Measurements from ENCODE around the gene GFRA3.

Gene GFRA3

DNA sequence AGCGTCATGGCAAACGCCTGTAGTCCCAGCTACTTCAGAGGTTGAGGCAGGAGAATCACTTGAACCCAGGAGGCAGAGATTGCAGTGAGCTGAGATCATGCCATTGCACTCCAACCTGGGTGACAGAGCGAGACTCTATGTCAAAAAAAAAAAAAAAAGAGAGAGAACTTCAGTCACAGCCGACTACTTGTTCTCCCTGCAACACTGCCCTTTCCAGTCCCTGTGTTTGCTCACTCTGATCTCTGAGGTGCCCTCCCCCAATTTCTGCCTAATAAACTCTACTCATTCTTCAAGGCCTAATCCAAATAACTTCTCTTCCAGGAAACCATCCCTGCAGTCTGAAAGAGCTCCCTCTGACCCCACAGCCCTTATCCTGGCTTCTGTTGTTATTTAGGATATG is 28.1 kb downstream of the GFRA3 start:
- DNase-seq (ENCODE audit: low spot score), result no peak

GRCh38 chr5:138245717-138246116 is 28.7 kb downstream of the GFRA3 start:
- DNase-seq (ENCODE audit: low spot score), result no peak

GRCh38 chr5:138243794-138244193 is 30.6 kb downstream of the GFRA3 start:
- DNase-seq (ENCODE audit: low spot score), result no peak

- DNase-seq (ENCODE audit: low spot score), result no peak
These were observed 32.5 kb downstream of the GFRA3 start for GRCh38 chr5:138241688-138242571.

GRCh38 chr5:138240650-138241385 is 33.6 kb downstream of the GFRA3 start:
- DNase-seq (ENCODE audit: low spot score), result no peak

- no peak for DNase-seq (ENCODE audit: low spot score)
These were observed 36.4 kb downstream of the GFRA3 start for GRCh38 chr5:138238034-138238433.

GRCh38 chr5:138234651-138235050 is 39.8 kb downstream of the GFRA3 start:
- DNase-seq (ENCODE audit: low spot score), result no peak

DNA sequence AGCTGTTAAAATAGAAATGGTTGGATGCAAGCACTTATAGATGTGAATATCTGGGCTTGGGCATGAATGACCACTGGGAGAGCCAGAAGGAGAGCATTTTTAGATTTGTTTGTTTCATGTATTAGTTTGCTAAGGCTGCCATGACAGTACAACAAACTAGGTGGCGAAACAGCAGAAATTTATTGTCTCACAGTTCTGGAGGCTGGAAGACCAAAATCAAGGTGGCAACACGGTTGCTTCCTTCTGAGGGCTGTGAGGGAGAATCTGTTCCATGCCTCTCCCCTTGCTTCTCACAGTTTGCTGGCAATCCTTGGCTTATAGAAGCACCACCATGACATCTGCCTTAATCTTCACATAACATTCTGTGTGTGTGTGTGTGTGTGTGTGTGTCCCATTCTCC is 41.1 kb downstream of the GFRA3 start:
- DNase-seq (ENCODE audit: low spot score), result no peak

- no peak for DNase-seq (ENCODE audit: low spot score)
These were observed 43.3 kb downstream of the GFRA3 start for GRCh38 chr5:138230981-138231589.

- peak; percentile 23 for DNase-seq (ENCODE audit: low spot score)
These were observed 44.2 kb downstream of the GFRA3 start for GRCh38 chr5:138230261-138230660.

- no peak for DNase-seq (ENCODE audit: low spot score)
These were observed 45.0 kb downstream of the GFRA3 start for GRCh38 chr5:138229387-138229786.

DNA sequence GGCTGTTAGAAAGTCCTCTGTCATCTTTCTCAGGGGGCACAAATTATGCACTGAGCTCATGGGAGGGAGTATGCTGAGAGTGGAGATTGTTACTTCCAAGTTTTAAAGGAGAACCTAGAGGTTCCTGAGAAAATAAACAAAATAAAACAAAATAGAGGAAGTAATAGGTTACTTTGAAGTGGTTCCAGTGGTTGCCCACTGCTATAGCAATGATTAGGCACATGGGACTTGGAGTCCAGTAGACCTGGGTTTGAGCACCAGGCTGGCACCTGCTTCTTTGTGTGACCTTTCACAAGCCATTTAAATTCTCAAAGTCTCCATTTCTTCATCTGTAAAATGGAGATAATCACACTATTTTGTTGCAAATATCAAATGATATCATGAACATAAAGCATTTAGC is 47.5 kb downstream of the GFRA3 start:
- DNase-seq (ENCODE audit: low spot score), result no peak

DNA sequence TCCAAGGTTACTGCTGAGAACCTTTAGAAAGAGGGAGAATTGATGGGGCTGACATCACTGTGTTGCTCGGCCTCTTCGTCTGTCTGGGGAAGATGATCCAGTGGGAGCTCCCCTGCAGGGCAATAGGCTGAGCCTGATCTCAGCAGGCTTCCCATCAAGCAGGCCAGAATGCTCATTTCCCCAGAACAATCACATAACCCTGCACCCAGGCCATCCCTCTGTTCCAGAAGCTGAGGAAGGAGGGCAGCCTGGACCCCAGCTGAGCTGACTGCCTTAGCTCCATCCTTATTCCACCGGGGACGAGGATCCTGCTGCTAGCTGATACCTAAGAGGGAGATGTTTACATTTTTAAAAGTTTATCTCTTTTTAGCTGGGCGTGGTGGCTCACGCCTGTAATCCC is 49.7 kb downstream of the GFRA3 start:
- no peak for DNase-seq (ENCODE audit: low spot score)

GRCh38 chr5:138223532-138223931 is 50.9 kb downstream of the GFRA3 start:
- DNase-seq (ENCODE audit: low spot score), result no peak

DNA sequence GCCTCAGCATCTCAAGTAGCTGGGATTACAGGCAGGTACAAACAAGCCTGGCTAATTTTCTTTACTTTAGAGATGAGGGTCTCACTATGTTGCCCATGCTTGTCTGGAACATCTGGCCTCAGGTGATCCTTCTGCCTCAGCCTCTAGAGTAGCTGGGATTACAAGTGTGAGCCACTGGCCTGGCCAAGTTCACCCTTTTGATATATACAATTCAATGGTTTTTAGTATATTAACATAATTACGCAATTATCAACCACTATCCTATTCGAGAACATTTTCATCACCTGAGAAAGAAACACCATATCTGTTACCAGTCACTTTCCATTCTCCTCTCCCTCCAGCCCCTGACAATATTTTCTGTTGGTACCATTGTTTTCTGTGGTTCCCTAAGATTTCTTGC is 57.6 kb downstream of the GFRA3 start:
- no peak for DNase-seq (ENCODE audit: low spot score)

DNA sequence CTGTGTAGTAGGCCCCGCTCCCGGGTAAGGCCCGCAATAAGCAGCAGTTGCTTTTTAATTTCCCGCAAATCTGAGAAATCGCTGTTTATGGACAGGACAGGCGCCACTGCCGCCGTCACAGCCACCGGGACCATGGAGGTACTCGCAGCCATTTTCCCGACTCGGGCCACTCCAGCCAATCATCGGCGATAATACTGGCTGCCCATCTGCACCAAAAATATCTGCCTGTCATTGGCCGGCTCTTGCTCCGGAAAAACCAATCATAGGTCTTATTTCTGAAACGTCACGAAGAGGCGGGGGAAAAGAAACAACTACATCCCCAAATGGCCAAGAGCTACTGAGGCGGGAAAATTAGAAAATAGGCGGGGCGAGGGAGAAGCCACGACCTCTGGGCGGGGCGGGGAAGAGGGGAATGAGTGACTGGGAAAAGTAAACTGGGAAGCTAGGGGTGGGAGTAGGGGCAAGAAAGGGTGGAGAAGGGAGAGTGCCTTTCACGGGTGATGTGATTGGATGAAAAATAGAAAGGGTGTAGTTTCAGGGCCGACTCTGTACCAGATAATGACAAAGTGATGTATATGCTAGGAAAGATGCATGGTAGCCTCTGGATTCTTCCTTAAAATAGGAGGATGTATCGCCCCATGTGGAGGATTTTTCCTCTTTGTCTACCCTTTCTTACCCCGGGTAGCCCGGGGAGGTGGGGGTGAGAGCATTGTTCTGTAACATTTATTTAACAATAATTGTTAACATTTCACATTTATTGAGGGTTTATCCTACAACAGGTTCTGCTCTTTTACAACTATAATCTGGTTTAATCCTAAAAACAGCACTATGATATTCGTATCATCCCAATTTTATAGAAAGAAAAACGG is 61.0 kb downstream of the GFRA3 start, which contains the start of gene CDC23:
TSS of gene CDC23 (minus strand) at position 163 of the 869 bp plus-strand sequence. CDS start at position 152, 11 bp downstream.
- peak; percentile 99 for DNase-seq (ENCODE audit: low spot score)

DNA sequence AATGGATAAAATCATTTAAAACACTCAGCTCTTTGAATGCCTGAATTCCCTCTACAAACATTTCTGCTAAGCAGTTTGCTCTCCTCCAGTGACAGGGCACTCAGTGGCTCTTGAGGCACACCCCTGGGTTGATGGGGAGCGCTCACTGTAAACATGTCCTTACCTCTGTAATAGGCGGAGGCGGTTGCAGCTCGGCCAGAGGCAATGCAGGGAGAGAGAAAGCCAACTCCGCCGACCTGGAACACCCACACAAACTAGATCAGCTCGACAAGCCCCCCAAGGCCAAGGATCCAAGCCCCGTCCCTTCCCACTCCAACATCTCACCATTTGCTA is 61.6 kb downstream of the GFRA3 start:
- peak; percentile 51 for DNase-seq (ENCODE audit: low spot score)

DNA sequence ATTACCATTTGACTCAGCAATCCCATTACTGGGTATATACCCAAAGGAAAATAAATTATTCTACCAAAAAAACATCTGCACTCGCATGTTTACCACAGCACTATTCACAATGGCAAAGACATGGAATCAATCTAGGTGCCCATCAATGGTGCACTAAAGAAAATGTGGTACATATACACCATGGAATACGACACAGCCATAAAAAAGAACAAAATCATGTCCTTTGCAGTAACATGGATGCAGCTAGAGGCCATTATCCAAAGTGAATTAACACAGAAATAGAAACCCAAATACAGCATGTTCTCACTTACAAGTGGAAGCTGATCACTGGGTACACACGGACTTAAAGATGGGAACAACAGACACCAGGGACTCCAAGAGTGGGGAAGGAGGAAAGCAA is 63.4 kb downstream of the GFRA3 start:
- DNase-seq (ENCODE audit: low spot score), result no peak
